ENCODE data around the gene UXS1. TPM values are rescaled to one million over a fixed set of nuclear protein-coding genes. Genes with fewer than 3 reads are reported as not detected.

The UXS1 gene
- total RNA-seq, 1 experiment from 2014 or later: 46.3 TPM

DNA sequence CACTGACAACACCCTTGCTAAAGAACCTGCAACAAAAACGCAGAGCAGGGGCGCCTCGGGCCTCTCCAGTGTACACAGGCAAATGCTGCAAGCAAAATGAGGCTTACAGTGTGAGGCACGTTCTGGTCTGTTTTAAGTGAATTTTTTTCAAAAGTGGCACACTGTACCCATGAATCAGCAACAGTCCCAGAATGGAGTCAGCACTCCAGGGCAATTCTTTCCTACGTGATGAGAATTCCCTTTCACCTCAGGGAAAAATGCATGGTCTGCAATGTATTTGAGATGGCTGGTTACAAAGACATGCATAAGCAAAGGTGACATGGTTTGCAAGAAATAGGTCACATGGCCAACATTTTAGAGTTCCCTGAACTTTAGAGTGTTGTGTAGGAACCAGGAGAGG lies 94.4 kb downstream of the UXS1 start:
- H4K20me1 ChIP-seq (ENCODE audit: control insufficient read depth, insufficient read depth, insufficient read length): no peaks in the 10 kb centered on the region
- no peak for DNase-seq
- H3K9ac ChIP-seq (ENCODE audit: extremely low read depth, insufficient read length, low read length): no peak overlapping the region
- no peak overlapping the region for H3K56ac ChIP-seq (ENCODE audit: insufficient read length, low read depth, low read length)
- no peaks in the 10 kb centered on the region for H3K9me3 Mint-ChIP-seq
- H3K4me1 ChIP-seq (ENCODE audit: insufficient read depth, low read length): 0 out of 2 replicates have a peak, but pooled peaks cover under 1% of the 10 kb centered on the region
- H2BK15ac ChIP-seq (ENCODE audit: low read depth, low read length): no peak overlapping the region
- no peak overlapping the region for H4K8ac ChIP-seq (replicated peaks; ENCODE audit: insufficient read length, low read depth, low read length)
- H3K79me1 ChIP-seq (ENCODE audit: insufficient read depth, low read depth, low read length, poor library complexity, severe bottlenecking): no peaks in the 10 kb centered on the region
- H3K4me2 ChIP-seq (ENCODE audit: insufficient read depth, insufficient read length, low read length): no peak overlapping the region
- no peak overlapping the region for H2BK12ac ChIP-seq (ENCODE audit: insufficient read length, low read depth, low read length)
- no peaks in the 10 kb centered on the region for H3K23me2 ChIP-seq (ENCODE audit: insufficient read length, low read depth, low read length, poor library complexity, severe bottlenecking)
- peaks cover 4 to 7% of the 10 kb centered on the region in 2 experiments for H3K4me1 Mint-ChIP-seq
- H3T11ph ChIP-seq (ENCODE audit: low read length): no peak overlapping the region
- H3K27me3 Mint-ChIP-seq (ENCODE audit: low read depth): no peaks in the 10 kb centered on the region
- H3K18ac ChIP-seq (ENCODE audit: insufficient read length, low read depth, low read length): no peak overlapping the region
- no peak overlapping the region for H2BK5ac ChIP-seq (ENCODE audit: insufficient read length, low read length)
- no peak overlapping the region for H3K14ac ChIP-seq (ENCODE audit: insufficient read depth, low read length)
- H3K27ac ChIP-seq (ENCODE audit: insufficient read length, low read depth, low read length): no peak overlapping the region
- no peak overlapping the region for H2BK120ac ChIP-seq (ENCODE audit: low read depth, low read length, poor library complexity, severe bottlenecking)
- no peak overlapping the region for H4K5ac ChIP-seq (ENCODE audit: insufficient read length, low read depth, low read length)
- no CpG with 5 or more reads among the region's 5 CpGs for WGBS (ENCODE audit: extremely low coverage, insufficient read length, low lambda C conversion rate)
- H3K79me2 ChIP-seq (ENCODE audit: insufficient read depth, low read length): no peaks in the 10 kb centered on the region
- peaks cover 8 to 40% (median 28%) of the 10 kb centered on the region in 3 experiments; a peak in 6 of 7 replicates for H3K36me3 Mint-ChIP-seq (ENCODE audit: insufficient read depth in 1 of 3, low read depth in 3 of 3)
- no peak overlapping the region for H4K91ac ChIP-seq (ENCODE audit: insufficient read length, low read depth, low read length)
- TF ChIP-seq, protein P1, sequence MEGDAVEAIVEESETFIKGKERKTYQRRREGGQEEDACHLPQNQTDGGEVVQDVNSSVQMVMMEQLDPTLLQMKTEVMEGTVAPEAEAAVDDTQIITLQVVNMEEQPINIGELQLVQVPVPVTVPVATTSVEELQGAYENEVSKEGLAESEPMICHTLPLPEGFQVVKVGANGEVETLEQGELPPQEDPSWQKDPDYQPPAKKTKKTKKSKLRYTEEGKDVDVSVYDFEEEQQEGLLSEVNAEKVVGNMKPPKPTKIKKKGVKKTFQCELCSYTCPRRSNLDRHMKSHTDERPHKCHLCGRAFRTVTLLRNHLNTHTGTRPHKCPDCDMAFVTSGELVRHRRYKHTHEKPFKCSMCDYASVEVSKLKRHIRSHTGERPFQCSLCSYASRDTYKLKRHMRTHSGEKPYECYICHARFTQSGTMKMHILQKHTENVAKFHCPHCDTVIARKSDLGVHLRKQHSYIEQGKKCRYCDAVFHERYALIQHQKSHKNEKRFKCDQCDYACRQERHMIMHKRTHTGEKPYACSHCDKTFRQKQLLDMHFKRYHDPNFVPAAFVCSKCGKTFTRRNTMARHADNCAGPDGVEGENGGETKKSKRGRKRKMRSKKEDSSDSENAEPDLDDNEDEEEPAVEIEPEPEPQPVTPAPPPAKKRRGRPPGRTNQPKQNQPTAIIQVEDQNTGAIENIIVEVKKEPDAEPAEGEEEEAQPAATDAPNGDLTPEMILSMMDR (conservative IDR thresholded peaks at IDR 0.05): no peak
- no peaks in the 10 kb centered on the region for H3K9me3 ChIP-seq (ENCODE audit: control insufficient read depth, low read depth, low read length)
- no peak overlapping the region for H3K27ac Mint-ChIP-seq
- H2BK20ac ChIP-seq (ENCODE audit: low read depth, low read length, poor library complexity, severe bottlenecking): no peak overlapping the region
- H3K4me3 Mint-ChIP-seq: no peak overlapping the region
- no peak overlapping the region for H3K23ac ChIP-seq (ENCODE audit: insufficient read length, low read depth, low read length)
- no peak overlapping the region for H3K4ac ChIP-seq (ENCODE audit: low read depth, low read length)
- H3K27me3 ChIP-seq (ENCODE audit: insufficient read depth, low read length): no peaks in the 10 kb centered on the region
- H2AK5ac ChIP-seq (ENCODE audit: insufficient read length, low read length): no peak overlapping the region
- H2AFZ ChIP-seq (ENCODE audit: low read length): no peak overlapping the region
